Measurements from ENCODE around the gene SDHB. TPM values are rescaled to one million over a fixed set of nuclear protein-coding genes. Genes with fewer than 3 reads are reported as not detected.

The SDHB gene
- total and polyA plus RNA-seq, 2 of the 8 experiments (the other 6 are each of a cell fraction or from before 2014, with no cell fraction given), result 84.0 to 98.7 TPM

- Histone ChIP-seq H3K4me1 (replicated peaks in 1 of 4; ENCODE audit: control insufficient read depth in 3 of 4, insufficient read depth in 4 of 4, low read length in 3 of 4) (no peaks in the 10 kb centered on the region), H2BK15ac (ENCODE audit: low read length) (no peak overlapping the region), H2BK20ac (ENCODE audit: low read length) (no peak overlapping the region), H4K8ac (ENCODE audit: extremely low read depth, insufficient read depth, low read length) (0 out of 2 replicates have a peak overlapping the region, but pooled peaks have one; percentile 15), H3K4me2 (ENCODE audit: insufficient read depth in 1 of 2, low read depth in 2 of 2, low read length in 2 of 2) (no peak overlapping the region), H3K27me3 (replicated peaks in 1 of 4; ENCODE audit: control insufficient read depth in 3 of 4, extremely low read depth in 1 of 4, insufficient read depth in 3 of 4, low read length in 3 of 4) (no peaks in the 10 kb centered on the region), H3K23me2 (ENCODE audit: low read depth, low read length) (no peaks in the 10 kb centered on the region), H2AK5ac (ENCODE audit: low read depth, low read length) (no peak overlapping the region), H3K27ac (ENCODE audit: low read depth, low read length) (no peak overlapping the region), H3K9ac (replicated peaks in 1 of 4; ENCODE audit: extremely low read depth in 1 of 4, low read depth in 3 of 4, low read length in 3 of 4) (no peak overlapping the region), H3K14ac (ENCODE audit: insufficient read length) (no peak overlapping the region), H3K4me3 (ENCODE audit: extremely low read depth in 1 of 4, insufficient read depth in 2 of 4, low read depth in 3 of 4, low read length in 4 of 4) (no peak overlapping the region), H3K4ac (replicated peaks; ENCODE audit: insufficient read length, low read depth, low read length) (no peak overlapping the region), H3K79me2 (ENCODE audit: control insufficient read depth in 1 of 2, insufficient read depth in 2 of 2, low read length in 2 of 2) (no peaks in the 10 kb centered on the region), H2BK5ac (ENCODE audit: low read depth, low read length) (no peak overlapping the region), H2BK120ac (replicated peaks; ENCODE audit: low read depth, low read length) (no peak overlapping the region), H3K9me3 (ENCODE audit: insufficient read depth in 2 of 2, low read depth in 1 of 2, low read length in 1 of 2) (no peaks in the 10 kb centered on the region), H3K79me1 (ENCODE audit: low read depth, low read length) (no peaks in the 10 kb centered on the region), H3K23ac (ENCODE audit: insufficient read length) (no peak overlapping the region), H4K5ac (ENCODE audit: insufficient read length, low read depth, low read length) (no peak overlapping the region), H3K56ac (replicated peaks; ENCODE audit: insufficient read length, low read depth, low read length) (no peak overlapping the region), H3K36me3 (ENCODE audit: control insufficient read depth in 2 of 4, insufficient read depth in 4 of 4, low read length in 3 of 4) (no peaks in the 10 kb centered on the region), H2AFZ (ENCODE audit: low read length) (no peak overlapping the region), H4K20me1 (replicated peaks in 1 of 2; ENCODE audit: control insufficient read depth in 1 of 2, insufficient read depth in 2 of 2, low read length in 2 of 2) (peaks cover 0 to 1% of the 10 kb centered on the region in 2 experiments), H3K18ac (ENCODE audit: extremely low read depth, low read length) (no peak overlapping the region), H2BK12ac (ENCODE audit: low read depth, low read length) (no peak overlapping the region), H4K91ac (replicated peaks; ENCODE audit: insufficient read length, low read length) (no peak overlapping the region)
- TF ChIP-seq ASH2L (IDR thresholded peaks at IDR 0.05; ENCODE audit: low read length), result no peak
- no peak for TF ChIP-seq JUN (IDR thresholded peaks at IDR 0.05; ENCODE audit: low read depth, low read length)
- no peak for TF ChIP-seq SP1 (IDR thresholded peaks at IDR 0.05; ENCODE audit: low read depth, low read length)
- TF ChIP-seq TAF7 (optimal IDR thresholded peaks at IDR 0.05; ENCODE audit: borderline replicate concordance, low read depth, low read length), result no peak
- no peak for TF ChIP-seq SUZ12 (IDR thresholded peaks at IDR 0.05; ENCODE audit: low read length)
- TF ChIP-seq TCF12 (IDR thresholded peaks at IDR 0.05; ENCODE audit: low read depth, low read length), result no peak
- TF ChIP-seq, protein P1, sequence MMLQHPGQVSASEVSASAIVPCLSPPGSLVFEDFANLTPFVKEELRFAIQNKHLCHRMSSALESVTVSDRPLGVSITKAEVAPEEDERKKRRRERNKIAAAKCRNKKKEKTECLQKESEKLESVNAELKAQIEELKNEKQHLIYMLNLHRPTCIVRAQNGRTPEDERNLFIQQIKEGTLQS (IDR thresholded peaks at IDR 0.05; ENCODE audit: insufficient read depth, low read depth, low read length), result no peak
- no peak for TF ChIP-seq CREB1 (IDR thresholded peaks at IDR 0.05)
- ChIA-PET CTCF (ENCODE audit: partially characterized antibody) (interaction anchor here (0.8 to 1.7 kb wide), 2 partner anchors 11 kb away, joined by 4 to 6 read pairs; no protein-coding TSS in a partner anchor), POLR2A (ENCODE audit: partially characterized antibody) (no interaction called here)
- FAIRE-seq (no peak), DNase-seq (ENCODE audit: low read depth in 1 of 2, low spot score in 2 of 2) (no peak)
- 91% methylated on average over 6 of the region's 6 CpGs; no CpG with 5 or more reads in 1 of the 2 experiments for WGBS, 2 experiments (ENCODE audit: extremely low coverage in 1 of 2, insufficient coverage in 1 of 2, insufficient read length in 1 of 2, insufficient replicate concordance in 2 of 2, low coverage in 1 of 2, low lambda C conversion rate in 2 of 2, missing lambda C conversion rate in 1 of 2)
Measured at GRCh38 chr1:17086751-17087150, 32.9 kb upstream of the SDHB start.
